Fibroblast of the aortic adventitia (primary cell): ENCODE results near the gene CTCFL. TPM values are rescaled to one million over a fixed set of nuclear protein-coding genes. Genes with fewer than 3 reads are reported as not detected.

ENCODE experiments used
- DNase-seq: peaks from one replicate; pipeline ENCODE4 v3.0.0-alpha.2; 2010; ENCODE audit warnings: low read depth
- H3K4me3 ChIP-seq: 2 replicates; pipeline ENCODE4 v1.5.1; 2011; ENCODE audit warnings: low read depth, mild to moderate bottlenecking, control low read depth, low read length, moderate library complexity
- total RNA-seq: library from RNA; depleted of rRNA; stranded (reverse); fragments of >200 nt; gene quantifications from 2 replicates; pipeline ENCODE4 v1.2.3, GENCODE V29; 2012; ENCODE audit warnings: low replicate concordance
- TF ChIP-seq, protein P1 (sequence below): IDR thresholded peaks from 2 replicates; pipeline ENCODE4 v1.5.1; 2011; ENCODE audit warnings: mild to moderate bottlenecking, low read length, control low read depth, inconsistent platforms; ENCODE audit not compliant: insufficient read depth

CTCFL gene
- total RNA-seq, 1 donor, result not detected

DNA sequence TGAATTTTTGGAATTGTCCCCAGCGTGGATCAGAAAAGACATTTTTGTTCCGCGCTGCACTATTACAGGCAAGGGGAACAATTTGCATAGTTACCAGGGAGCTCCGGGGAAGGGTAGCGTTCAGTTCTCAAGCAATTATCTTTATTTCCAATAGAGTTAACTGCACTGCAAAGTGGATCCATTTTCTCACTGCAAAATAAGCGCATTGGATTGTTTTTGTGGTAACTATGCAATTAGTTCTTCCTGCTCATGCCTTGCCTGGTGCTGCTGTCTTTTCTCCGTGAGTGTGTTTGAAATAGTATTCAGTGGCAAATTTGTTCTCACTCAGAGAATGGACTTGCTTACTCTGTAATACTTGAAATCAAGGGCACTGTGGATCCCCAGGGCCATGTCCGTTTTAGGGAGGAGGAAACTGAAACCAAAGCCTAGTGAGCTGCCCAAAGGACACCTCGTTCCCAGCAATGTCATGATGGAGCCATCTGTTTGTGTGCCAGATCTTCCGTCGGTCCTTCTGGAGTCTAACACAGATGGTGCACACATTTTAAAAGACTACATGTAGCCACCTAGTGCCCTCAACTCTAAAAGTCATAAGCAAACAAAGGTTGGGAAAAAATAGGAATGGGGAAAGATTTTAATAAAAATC, 28.6 kb upstream of the CTCFL start:
- H3K4me3 ChIP-seq, result no peak overlapping the region
- no peak for DNase-seq
- TF ChIP-seq, protein P1, sequence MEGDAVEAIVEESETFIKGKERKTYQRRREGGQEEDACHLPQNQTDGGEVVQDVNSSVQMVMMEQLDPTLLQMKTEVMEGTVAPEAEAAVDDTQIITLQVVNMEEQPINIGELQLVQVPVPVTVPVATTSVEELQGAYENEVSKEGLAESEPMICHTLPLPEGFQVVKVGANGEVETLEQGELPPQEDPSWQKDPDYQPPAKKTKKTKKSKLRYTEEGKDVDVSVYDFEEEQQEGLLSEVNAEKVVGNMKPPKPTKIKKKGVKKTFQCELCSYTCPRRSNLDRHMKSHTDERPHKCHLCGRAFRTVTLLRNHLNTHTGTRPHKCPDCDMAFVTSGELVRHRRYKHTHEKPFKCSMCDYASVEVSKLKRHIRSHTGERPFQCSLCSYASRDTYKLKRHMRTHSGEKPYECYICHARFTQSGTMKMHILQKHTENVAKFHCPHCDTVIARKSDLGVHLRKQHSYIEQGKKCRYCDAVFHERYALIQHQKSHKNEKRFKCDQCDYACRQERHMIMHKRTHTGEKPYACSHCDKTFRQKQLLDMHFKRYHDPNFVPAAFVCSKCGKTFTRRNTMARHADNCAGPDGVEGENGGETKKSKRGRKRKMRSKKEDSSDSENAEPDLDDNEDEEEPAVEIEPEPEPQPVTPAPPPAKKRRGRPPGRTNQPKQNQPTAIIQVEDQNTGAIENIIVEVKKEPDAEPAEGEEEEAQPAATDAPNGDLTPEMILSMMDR, result no peak

GRCh38 chr20:57552471-57552870, 27.5 kb upstream of the CTCFL start:
- no peak overlapping the region for H3K4me3 ChIP-seq
- TF ChIP-seq, protein P1, result no peak
- DNase-seq, result no peak

- no peak overlapping the region for H3K4me3 ChIP-seq
- TF ChIP-seq, protein P1, result no peak
- DNase-seq, result no peak
Measured at GRCh38 chr20:57548177-57549058, 23.5 kb upstream of the CTCFL start.

DNA sequence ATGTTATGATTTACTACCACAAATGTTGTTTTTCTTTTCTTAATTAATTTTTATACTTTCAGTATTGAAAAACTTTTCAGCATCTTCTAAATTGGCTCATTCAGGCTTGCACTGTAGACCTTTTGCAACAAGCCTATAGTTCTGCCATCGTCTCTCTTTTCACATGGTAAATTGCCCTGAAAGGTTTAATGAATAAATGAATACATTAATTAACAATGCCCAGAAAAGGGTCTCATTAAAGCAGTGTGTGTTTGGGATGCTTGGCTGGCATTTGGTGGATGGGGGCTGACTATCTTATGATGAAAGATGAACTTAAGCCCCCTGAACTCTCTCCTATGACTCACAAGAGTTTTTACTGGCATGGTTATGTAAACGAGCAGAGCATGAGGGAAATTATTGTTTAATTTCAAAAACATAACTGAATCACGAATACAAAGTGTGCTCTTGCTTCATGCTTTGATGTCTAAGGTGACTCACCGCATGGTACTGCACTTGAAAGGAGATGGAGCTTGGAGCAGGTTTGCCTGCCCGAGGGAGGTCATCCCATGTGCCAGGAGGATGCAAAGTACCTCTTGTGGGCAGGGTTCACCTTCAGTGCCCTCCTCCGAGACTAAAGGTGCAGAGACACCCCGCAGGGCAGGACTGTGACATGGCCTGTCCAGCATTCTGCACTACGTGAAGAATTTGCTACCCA, 22.2 kb upstream of the CTCFL start:
- TF ChIP-seq, protein P1, result no peak
- H3K4me3 ChIP-seq, result no peak overlapping the region
- DNase-seq, result no peak

DNA sequence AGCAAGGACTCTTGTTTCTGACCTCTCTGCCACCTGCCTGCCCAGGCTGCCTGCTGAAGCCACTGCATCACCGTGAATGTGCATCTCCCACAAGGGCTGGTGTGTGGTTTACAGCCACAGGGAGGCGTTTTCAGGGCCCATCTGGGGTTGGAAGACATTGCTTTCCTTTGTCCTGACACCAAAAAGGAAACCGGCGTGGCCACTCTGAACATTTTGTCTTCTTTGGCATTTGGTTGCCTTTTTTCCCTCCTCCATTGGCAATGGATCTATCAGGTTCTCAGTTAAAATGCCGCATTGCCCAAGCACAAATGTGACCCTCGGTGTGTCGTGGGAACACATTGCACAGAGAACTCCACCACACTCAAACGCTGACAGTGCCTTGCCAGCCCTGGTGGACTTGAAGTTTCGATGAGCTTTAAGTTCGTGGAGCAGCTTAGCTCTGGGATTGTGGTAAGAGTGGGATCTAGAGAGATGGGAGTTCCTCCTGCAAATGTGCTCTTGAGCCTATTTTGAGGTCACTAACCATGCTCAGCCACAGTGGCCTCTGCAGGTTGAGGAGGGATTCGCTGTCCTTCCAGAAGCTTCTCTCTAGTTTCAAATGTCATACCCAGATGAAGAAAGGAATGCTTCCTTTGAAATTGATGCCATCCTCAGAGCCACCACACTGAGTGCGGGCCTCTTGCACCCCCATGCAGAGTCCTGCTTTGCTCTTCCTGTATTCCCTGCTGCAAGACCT, 21.2 kb upstream of the CTCFL start:
- TF ChIP-seq, protein P1, result no peak
- DNase-seq, result no peak
- H3K4me3 ChIP-seq, result no peak overlapping the region

- TF ChIP-seq, protein P1, result no peak
- DNase-seq, result no peak
Measured at GRCh38 chr20:57544838-57545564, 20.1 kb upstream of the CTCFL start.

More at GRCh38 chr20:57544838-57545564, 20.1 kb upstream of the CTCFL start:
- no peak overlapping the region for H3K4me3 ChIP-seq
